Upper lobe of right lung (tissue), 1 donor: Measurements from ENCODE around the gene NCAPG2. TPM values are rescaled to one million over a fixed set of nuclear protein-coding genes. Genes with fewer than 3 reads are reported as not detected.

Source experiments
- ATAC-seq: fragments of 200-7000 bp; cut with Tn5 transposase; one replicate; pipeline ENCODE4 v1.9.1; 2020; ENCODE audit warnings: mild to moderate bottlenecking, moderate library complexity
- DNase-seq: peaks from one replicate; pipeline ENCODE4 v3.0.0-alpha.2; 2020
- H3K27ac ChIP-seq: fragments of 200-600 bp; one replicate; pipeline ENCODE4 v1.8.0; 2022
- H3K27me3 ChIP-seq: fragments of 200-600 bp; one replicate; pipeline ENCODE4 v1.8.0; 2022; ENCODE audit warnings: mild to moderate bottlenecking
- H3K36me3 ChIP-seq: fragments of 200-600 bp; one replicate; pipeline ENCODE4 v1.8.0; 2022
- H3K4me1 ChIP-seq: fragments of 200-600 bp; one replicate; pipeline ENCODE4 v1.8.0; 2022
- H3K4me3 ChIP-seq: fragments of 200-600 bp; one replicate; pipeline ENCODE4 v1.8.0; 2022; ENCODE audit warnings: mild to moderate bottlenecking
- H3K9me3 ChIP-seq: fragments of 200-600 bp; one replicate; pipeline ENCODE4 v1.8.0; 2022
- intact Hi-C: fragments of 100-400 bp; cut with DNase I; formaldehyde crosslinking; loops from one replicate; pipeline ENCODE4 v1.11.0; 2022
- total RNA-seq: library from RNA; stranded (reverse); fragmentation: NEBNext Ultra II Directional; extraction: Animal tissue kit (Norgen Biotek cat#: 25700); gene quantifications from one replicate; pipeline ENCODE4 v1.2.1, GENCODE V29; 2021
- TF ChIP-seq, protein P1 (sequence below): fragments of 200-600 bp; IDR thresholded peaks from one replicate; pipeline ENCODE4 v1.8.0; 2022; ENCODE audit warnings: antibody characterized with exemption
- donor health status: DM: no; HTN: yes; CAD: no; lungs with severe emphysema.

NCAPG2 gene
- total RNA-seq, 1 donor from 2014 or later = 6.5 TPM

DNA sequence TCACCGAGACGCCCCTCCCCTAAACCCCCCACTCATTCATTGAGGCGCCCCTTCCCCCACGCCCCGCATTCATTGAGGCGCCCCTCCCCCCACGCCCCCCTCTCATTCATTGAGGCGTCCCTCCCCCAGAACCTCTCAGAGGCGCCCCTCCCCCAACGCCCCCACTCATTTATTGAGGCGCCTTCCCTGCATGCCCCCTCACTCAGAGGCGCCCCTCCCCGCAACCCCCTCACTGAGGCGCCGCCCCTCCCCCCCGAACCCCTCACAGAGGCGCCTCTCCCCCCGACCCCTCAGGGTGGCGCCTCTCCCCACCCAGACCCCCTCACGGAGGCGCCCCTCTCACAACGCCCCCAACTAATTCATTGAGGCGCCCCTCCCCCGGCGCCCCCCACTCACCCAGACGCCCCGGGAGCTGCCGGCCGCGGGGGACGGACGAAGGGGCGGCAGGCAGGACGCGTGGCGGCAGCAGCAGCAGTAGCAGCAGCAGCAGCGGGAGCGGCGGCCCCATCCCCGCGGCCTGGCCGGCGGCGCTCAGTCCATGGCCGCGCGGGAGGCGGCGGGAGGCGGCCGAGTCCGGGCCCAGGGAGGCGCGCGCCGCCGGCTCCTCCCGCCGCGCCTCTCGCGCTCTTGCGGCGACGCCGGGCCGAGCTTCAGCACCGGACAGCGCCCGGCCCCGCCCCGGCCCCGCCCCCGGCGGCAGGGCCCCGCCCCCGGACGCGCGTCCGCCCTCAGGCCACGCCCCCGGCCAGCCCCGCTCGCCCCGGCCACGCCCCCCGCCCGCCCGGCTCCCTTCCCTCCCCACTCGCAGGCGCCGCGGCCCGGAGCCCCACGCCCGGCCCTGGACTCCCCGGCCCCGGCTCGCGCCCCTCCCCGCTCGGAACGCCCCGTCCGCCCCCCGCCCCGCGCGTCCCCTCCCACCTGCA lies 117.2 kb downstream of the NCAPG2 start, which contains the start of gene PTPRN2:
TSS of gene PTPRN2 (minus strand) at position 662 of the 923 bp plus-strand sequence.
- peak; percentile 83 for DNase-seq
- Histone ChIP-seq H3K9me3 (no peaks in the 10 kb centered on the region), H3K4me1 (peaks cover 12% of the 10 kb centered on the region), H3K27ac (no peak within 1 kb of the TSS), H3K27me3 (peaks cover 50% of the 10 kb centered on the region), H3K36me3 (no peaks in the 10 kb centered on the region), H3K4me3 (peak within 1 kb of the TSS; percentile 32)
- intact Hi-C loops = no loop called here
- ATAC-seq = peak; percentile 95
- TF ChIP-seq, protein P1, sequence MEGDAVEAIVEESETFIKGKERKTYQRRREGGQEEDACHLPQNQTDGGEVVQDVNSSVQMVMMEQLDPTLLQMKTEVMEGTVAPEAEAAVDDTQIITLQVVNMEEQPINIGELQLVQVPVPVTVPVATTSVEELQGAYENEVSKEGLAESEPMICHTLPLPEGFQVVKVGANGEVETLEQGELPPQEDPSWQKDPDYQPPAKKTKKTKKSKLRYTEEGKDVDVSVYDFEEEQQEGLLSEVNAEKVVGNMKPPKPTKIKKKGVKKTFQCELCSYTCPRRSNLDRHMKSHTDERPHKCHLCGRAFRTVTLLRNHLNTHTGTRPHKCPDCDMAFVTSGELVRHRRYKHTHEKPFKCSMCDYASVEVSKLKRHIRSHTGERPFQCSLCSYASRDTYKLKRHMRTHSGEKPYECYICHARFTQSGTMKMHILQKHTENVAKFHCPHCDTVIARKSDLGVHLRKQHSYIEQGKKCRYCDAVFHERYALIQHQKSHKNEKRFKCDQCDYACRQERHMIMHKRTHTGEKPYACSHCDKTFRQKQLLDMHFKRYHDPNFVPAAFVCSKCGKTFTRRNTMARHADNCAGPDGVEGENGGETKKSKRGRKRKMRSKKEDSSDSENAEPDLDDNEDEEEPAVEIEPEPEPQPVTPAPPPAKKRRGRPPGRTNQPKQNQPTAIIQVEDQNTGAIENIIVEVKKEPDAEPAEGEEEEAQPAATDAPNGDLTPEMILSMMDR = no peak

DNA sequence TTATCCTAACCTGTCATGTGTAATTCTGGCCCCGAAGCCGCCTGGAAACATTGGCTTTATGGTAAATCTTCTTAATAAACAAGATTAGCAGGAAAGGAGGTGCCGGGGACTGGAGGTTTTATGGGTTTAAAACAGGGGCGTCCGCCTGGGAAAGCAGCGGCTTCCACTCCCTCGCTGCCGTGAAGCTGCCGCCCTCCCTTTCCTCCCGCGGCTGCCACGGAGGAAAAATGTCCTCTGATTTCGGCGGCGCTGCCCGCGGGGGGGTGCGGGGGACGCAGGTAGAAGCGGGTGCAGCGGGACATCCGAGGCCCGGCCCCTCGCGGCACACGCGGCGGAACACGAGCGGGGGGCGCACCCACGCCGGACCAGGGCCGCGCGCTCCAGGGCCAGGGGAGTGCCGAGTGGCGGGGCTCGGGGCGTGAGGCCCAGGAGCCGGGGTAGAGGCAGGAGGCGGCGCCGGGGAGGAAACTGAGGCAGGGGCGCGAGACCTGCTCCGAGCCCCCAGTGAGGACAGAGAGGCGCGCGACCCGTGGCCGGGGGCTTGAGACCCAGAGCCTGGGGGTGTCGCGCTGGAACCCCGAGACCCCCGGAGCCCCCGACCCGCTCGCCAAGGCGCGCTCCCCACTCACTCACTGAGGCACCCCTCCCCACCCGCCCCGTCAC lies 118.0 kb downstream of the NCAPG2 start:
- H3K27me3 ChIP-seq = peaks cover 56% of the 10 kb centered on the region
- no peak for ATAC-seq
- TF ChIP-seq, protein P1 = no peak
- H3K27ac ChIP-seq = no peak overlapping the region
- H3K4me3 ChIP-seq = no peak overlapping the region
- no peaks in the 10 kb centered on the region for H3K36me3 ChIP-seq
- intact Hi-C loops = no loop called here
- no peak for DNase-seq
- no peaks in the 10 kb centered on the region for H3K9me3 ChIP-seq
- H3K4me1 ChIP-seq = peaks cover 12% of the 10 kb centered on the region

DNA sequence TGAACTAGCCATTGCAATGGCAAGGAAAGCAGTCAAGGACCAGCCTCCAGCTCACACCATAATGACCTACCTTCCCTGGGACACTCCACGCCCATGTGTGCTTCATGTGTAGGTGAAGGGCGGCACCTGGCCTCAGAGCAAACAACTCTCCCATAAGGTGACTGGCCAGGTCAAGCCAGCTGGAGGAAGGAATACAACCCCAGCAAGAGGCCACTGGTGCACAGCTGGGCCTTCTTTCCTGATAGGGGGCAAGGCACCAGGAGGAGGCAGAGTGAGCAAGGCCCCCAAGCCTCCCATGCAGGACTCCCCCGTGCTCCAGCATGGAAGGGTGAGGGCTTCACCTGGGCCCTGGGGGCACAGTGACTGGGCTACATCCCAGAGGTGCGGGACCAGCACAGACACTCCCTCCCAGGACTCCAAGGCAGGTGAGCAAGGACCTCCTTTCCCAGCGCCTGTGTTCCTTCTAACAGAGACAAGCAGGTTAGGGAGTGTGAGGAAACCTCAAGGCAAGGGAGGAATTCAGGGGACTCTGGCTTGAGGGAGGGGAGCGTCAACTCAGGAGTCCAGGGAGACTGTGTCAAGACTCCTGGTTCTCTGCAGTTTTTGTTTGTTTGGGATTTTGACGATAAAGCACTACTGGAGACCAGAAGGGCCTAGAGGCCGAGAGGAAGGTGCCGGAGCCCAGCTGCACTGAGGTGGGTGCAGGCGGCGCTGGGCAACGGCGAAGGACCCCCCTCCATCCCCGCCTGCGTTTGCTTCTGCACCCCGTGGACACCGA lies 118.7 kb downstream of the NCAPG2 start:
- intact Hi-C loops = no loop called here
- DNase-seq = no peak

DNA sequence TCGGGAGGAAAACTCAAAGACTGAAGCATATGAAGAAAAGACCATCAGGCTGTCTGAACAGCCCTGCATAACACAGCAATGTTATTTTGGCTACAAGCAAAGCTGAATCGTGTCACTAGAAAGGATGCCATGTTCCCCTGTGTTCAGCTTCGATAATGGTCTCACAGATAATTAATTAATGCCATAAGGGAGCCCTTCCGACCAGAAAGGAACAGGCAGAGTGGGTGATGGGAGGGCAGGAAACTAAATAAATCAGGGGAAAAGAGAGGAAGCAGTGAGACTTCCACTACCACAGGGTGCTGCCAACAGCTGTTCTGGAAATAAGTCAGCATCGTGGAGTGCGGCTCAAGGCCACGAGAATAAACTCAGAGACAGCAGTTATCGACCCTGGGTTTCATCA lies 120.2 kb downstream of the NCAPG2 start:
- H3K9me3 ChIP-seq = peaks cover 5% of the 10 kb centered on the region
- peaks cover 56% of the 10 kb centered on the region for H3K27me3 ChIP-seq
- H3K4me1 ChIP-seq = peaks cover 12% of the 10 kb centered on the region
- intact Hi-C loops = no loop called here
- H3K4me3 ChIP-seq = no peak overlapping the region
- no peaks in the 10 kb centered on the region for H3K36me3 ChIP-seq
- TF ChIP-seq, protein P1 = no peak
- DNase-seq (no peak), ATAC-seq (no peak)
- no peak overlapping the region for H3K27ac ChIP-seq

More for the DNA sequence above, 118.7 kb downstream of the NCAPG2 start:
- no peak for ATAC-seq
- Histone ChIP-seq H3K27me3 (peaks cover 56% of the 10 kb centered on the region), H3K36me3 (no peaks in the 10 kb centered on the region), H3K4me1 (peaks cover 12% of the 10 kb centered on the region), H3K27ac (no peak overlapping the region), H3K9me3 (no peaks in the 10 kb centered on the region), H3K4me3 (no peak overlapping the region)
- TF ChIP-seq, protein P1 = no peak

DNA sequence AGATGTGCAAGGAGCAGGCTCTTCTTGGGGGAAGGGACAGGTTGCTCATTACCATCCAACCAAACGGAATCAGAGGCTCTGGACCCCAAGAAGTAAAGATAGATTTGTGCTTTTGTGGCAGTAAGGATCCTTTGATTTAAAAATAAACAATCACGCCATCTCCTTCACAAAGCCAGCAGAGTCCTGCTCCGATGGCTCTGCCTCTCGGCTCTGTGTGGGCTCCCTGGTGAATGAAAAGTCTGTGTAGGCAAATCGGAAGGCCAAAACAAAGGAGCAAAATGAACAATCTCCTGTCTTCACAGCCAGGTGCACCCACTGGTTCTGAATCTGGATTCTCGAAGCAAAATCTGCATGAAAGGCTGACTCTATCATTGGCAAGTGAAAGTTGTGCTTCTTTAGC lies 120.8 kb downstream of the NCAPG2 start:
- Histone ChIP-seq H3K9me3 (peaks cover 9% of the 10 kb centered on the region), H3K4me1 (peaks cover 12% of the 10 kb centered on the region), H3K4me3 (no peak overlapping the region), H3K36me3 (no peaks in the 10 kb centered on the region), H3K27me3 (peaks cover 56% of the 10 kb centered on the region), H3K27ac (no peak overlapping the region)
- TF ChIP-seq, protein P1 = no peak
- no peak for DNase-seq
- ATAC-seq = no peak
- intact Hi-C loops = no loop called here
